ENCODE measurements around the gene PRR12.

- TF ChIP-seq CTCF (IDR thresholded peaks at IDR 0.05): no peak
- TF ChIP-seq POLR2AphosphoS5 (IDR thresholded peaks at IDR 0.05): no peak
These were observed 64.8 kb downstream of the PRR12 start for GRCh38 chr19:49655570-49656455.

All from upper lobe of left lung (tissue), 4 donors.